ENCODE results near the gene HMGCLL1. TPM values are rescaled to one million over a fixed set of nuclear protein-coding genes. Genes with fewer than 3 reads are reported as not detected.

Gene HMGCLL1
- total RNA-seq, 2 donors from 2014 or later = 3.0 to 5.7 TPM

DNA sequence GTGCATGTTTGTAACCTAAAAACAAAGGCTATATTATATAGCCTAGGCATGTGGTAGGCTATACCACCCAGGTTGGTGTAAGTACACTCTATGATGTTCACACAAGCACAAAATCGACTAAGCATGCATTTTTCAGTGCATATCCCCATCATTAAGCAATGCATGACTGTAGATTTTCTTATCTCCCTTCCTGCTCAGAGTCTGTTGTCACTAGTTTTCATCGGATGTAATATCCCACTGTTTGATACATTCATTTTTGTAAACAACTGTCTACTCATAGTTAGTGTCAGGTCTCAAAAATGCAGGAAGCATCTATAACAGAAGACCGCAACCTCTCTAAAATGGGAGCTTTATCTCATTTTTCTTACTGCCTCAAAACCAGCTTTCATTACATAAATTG lies 181.0 kb downstream of the HMGCLL1 start:
- Histone ChIP-seq H3K4me3 (no peak overlapping the region), H3K9me3 (no peaks in the 10 kb centered on the region), H3K4me1 (replicated peaks) (no peaks in the 10 kb centered on the region), H3K27ac (no peak overlapping the region), H3K27me3 (replicated peaks; ENCODE audit: insufficient read depth) (no peaks in the 10 kb centered on the region), H3K36me3 (no peaks in the 10 kb centered on the region)
- no peak for TF ChIP-seq POLR2A (IDR thresholded peaks at IDR 0.05)
- 66% methylated on average over 3 of the region's 3 CpGs for WGBS
- intact Hi-C loops (cut with DNase I) = no loop called here
- no peak for DNase-seq (ENCODE audit: low spot score)

DNA sequence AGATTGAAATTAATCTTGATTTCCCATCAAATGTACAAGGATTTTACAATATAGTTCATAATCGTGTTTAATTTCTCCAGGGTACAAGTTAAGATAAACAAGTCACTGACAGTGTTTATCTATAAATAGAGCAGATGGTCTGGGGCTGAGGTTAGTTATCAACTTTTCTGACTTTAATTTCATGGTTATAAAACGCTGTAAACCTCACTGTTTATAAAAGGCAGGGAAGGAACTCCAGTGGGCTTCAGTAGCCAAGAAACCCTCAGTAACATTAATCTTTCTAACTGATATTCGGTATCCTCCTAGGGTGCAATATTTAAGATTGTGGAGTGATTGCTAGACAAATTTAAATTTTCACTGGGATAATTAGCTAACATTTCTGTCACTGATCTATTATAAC lies 183.1 kb downstream of the HMGCLL1 start:
- intact Hi-C loops (cut with DNase I) = no loop called here

GRCh38 chr6:55388211-55388610 lies 190.8 kb downstream of the HMGCLL1 start:
- Histone ChIP-seq H3K27me3 (replicated peaks; ENCODE audit: insufficient read depth) (no peaks in the 10 kb centered on the region), H3K27ac (no peak overlapping the region), H3K4me3 (no peak overlapping the region), H3K9me3 (no peaks in the 10 kb centered on the region), H3K4me1 (replicated peaks) (no peaks in the 10 kb centered on the region), H3K36me3 (no peaks in the 10 kb centered on the region)
- TF ChIP-seq POLR2AphosphoS5 (IDR thresholded peaks at IDR 0.05) (no peak), POLR2A (IDR thresholded peaks at IDR 0.05) (no peak), CTCF (IDR thresholded peaks at IDR 0.05) (no peak)
- no peak for DNase-seq (ENCODE audit: low spot score)
- 90% methylated on average over 3 of the region's 3 CpGs for WGBS
- intact Hi-C loops (cut with DNase I) = no loop called here

More for the DNA sequence above, 183.1 kb downstream of the HMGCLL1 start:
- H3K27me3 ChIP-seq (replicated peaks; ENCODE audit: insufficient read depth) = no peaks in the 10 kb centered on the region
- 32% methylated on average over 3 of the region's 3 CpGs for WGBS
- H3K36me3 ChIP-seq = no peaks in the 10 kb centered on the region
- H3K27ac ChIP-seq = no peak overlapping the region
- no peak overlapping the region for H3K4me3 ChIP-seq
- no peak for TF ChIP-seq CTCF (IDR thresholded peaks at IDR 0.05)
- TF ChIP-seq POLR2AphosphoS5 (IDR thresholded peaks at IDR 0.05) = no peak
- TF ChIP-seq POLR2A (IDR thresholded peaks at IDR 0.05) = no peak
- DNase-seq (ENCODE audit: low spot score) = no peak
- H3K4me1 ChIP-seq (replicated peaks) = no peaks in the 10 kb centered on the region
- no peaks in the 10 kb centered on the region for H3K9me3 ChIP-seq

Measured in prostate gland (tissue), 2 donors.